Epidermal melanocyte (primary cell): ENCODE measurements around the gene TUG1.

ENCODE experiments used
- DNase-seq: peaks from one replicate; pipeline ENCODE4 v3.0.0; 2011; ENCODE audit warnings: low spot score; ENCODE audit not compliant: insufficient read length

The TUG1 gene

GRCh38 chr22:30947173-30947815 is 21.8 kb upstream of the TUG1 start:
- no peak for DNase-seq

DNA sequence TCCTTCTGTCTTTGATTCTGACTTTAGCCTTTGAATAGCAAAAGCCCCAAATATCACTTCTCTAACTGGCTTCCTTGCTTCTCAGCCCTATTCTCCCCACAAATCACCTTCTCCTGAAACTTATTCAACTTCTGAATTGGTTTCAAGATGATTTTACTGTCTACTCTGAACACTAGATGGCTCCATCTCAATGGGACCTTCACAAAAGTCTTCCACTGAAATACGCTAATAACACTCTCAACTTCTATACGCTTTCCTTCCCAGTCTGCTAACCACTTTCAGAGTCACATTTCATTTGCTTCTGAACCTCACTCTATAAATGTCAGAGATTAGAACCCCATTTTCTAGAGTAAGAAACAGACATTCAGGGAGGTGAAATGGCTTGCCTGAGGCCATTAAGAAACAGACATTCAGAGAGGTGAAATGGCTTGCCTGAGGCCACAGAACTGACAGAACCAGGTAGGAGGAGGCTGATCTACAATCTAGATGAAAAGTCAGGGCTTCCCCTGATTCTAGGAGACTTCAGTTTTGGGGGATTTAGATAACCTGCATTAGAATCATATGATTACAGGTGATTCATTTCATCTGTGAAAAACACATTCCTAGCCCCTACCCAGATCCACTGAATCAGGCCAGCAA is 21.1 kb upstream of the TUG1 start:
- DNase-seq: peak; percentile 59

GRCh38 chr22:30948930-30949342 is 20.1 kb upstream of the TUG1 start:
- no peak for DNase-seq

DNA sequence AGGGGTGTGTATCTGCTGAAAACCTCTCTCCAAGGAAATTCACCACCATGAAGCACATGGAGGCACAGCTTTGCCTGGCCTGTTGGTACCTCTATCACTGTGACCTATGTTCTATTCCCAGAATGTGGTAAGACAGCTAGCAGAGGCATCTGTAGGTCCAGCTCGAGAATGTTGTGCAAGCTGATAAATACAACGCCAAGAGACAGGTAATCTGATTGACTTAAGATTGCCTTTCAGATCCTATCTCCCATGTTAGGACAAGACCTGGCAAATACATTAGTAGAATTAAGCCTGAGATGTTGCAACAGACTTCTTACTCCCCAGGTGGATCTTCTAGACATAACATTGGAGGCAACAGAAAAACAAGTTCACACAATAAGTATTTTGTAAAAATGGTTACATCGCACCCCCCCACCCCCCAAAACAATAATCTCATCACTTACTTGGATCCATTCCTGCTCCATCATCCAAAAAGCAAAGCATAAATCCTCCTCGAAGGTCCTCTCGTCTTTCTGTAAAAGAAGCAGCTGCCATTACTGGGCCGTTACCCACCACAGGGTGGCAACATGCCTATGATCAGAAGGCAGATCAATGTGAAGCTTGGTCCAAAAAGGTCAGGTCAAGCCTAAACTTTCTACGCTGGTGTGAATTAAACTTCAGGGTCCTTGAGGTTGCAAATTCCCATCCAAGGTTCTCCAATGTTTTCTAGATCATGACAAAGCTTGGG is 19.0 kb upstream of the TUG1 start:
- no peak for DNase-seq

- DNase-seq: no peak
Measured at GRCh38 chr22:30953206-30953605, 15.9 kb upstream of the TUG1 start.

DNA sequence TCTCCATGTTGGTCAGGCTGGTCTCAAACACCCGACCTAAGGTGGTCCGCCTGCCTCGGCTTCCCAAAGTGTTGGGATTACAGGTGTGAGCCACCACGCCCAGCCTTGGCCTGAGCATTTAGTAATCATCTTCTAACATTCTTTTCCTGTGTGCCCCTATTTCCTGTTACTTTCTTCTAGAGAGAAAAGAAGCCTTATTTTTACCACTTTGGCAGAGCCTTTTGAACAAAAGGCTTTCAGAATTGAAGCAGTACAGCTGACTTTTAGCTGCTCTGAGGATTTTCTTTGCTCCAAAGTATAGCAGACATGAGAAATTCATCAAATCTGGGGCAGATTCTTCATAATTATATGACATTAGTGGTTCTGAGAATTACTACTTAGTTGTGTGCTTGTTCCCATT is 13.9 kb upstream of the TUG1 start:
- DNase-seq: no peak

GRCh38 chr22:30964858-30965257 is 4.2 kb upstream of the TUG1 start:
- DNase-seq: no peak

GRCh38 chr22:30968015-30968923 is 796 bp upstream of the TUG1 start, which contains the start of gene MORC2:
TSS of gene MORC2 (minus strand) at chr22:30968774. CDS start at chr22:30967889, 885 bp downstream.
- DNase-seq: no peak

DNA sequence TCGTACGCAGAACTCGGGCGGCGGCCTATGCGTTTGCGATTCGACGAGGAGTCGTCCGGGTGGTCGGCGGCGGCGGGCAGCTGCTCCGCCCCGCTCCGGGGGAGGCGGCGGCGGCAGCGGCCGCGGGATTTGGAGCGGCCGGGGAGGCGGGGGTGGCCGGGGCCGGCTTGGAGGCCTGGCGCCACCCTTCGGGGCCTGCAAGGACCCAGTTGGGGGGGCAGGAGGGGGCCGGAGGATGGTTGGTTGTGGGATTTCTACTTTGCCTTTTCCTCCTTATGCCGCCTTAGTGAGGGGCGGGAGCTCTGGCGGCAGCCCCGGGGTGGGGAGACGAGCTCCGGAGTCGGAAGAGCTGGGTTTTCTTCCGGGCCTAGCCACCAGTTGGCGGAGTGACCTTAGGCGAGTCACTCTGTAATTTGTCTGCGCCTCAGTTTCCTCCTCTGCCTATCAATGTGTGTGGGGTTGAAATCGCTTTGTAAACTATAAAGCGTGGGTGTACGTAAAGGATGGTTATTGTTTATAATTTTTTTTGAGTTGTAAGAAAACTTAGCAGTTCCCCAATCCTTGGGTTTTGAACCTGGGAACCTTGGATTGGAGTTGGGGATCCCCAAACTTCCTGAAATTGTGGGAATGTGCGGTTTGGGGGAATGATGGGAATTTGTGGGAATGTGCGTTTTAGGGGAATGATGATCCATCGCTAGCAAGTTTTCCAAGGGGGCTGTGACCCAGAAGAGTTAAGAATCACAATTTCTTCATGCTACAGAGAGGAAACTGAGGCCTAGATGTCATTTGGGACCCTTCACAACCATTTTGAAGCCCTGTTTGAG is 679 bp downstream of the TUG1 start:
- DNase-seq: no peak

- DNase-seq: no peak
Measured at GRCh38 chr22:30970356-30970746, 1.3 kb downstream of the TUG1 start.

GRCh38 chr22:30978304-30978962 is 9.4 kb downstream of the TUG1 start:
- DNase-seq: no peak

- DNase-seq: no peak
Measured at GRCh38 chr22:30979932-30980331, 10.9 kb downstream of the TUG1 start.

DNA sequence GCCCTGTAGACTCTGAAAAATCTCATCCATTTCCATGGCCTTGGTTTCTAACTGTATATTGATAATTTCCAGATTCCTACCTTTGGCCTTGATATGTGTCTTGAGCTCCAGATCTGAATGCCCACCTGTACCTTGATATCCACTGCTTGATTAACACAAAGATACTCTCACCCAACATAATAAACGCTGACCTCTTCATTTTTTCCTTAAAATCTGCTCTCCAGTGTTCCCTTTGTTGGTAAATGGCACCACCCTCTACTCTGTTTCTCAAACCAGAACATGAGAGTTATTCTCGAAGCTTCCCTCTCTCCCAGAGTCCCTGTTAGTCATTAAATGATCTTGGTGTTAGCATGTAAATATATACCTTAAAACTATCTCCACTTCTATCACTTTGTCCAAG is 13.4 kb downstream of the TUG1 start:
- DNase-seq: no peak

- DNase-seq: no peak
Measured at GRCh38 chr22:30984317-30984716, 15.3 kb downstream of the TUG1 start.

GRCh38 chr22:30985561-30986208 is 16.6 kb downstream of the TUG1 start:
- no peak for DNase-seq

DNA sequence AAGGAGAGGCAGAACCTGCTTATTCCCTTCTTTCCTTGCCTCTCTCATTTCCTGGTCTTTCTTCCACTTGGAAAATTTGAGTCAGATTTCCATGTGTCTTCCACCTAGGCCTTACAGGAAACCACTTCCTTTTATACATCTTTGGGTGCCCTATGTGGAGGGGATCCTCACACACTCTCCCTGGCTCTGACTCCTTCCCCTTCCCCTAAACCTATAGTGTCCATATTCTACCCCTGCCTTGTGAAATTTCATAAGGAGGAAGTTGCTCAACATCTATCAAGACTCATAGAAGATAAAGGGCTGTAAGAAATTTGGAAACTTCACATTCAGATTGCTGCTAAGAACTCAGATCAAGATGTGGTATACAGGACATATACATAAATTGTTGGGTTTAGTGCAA is 20.4 kb downstream of the TUG1 start:
- DNase-seq: no peak

GRCh38 chr22:30990690-30991089 is 21.6 kb downstream of the TUG1 start:
- DNase-seq: no peak

DNA sequence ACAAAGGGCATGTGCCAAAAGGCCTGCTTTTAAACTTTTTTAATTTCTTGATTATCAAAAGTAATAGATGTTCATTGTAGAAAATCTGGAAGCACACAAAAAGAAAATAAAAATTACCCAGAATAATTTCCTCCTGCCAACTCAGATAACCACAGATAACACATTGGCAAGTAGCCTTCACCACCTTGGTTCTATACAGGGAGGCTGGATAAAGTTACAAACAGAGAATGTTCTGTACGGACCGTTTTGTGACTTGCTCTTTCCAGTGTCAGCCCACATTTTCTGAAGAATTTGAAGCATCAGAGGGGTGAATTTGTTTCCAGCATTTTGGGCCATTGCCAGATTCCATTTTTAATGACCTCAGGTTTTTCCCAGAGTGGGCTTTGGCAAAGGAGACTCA is 23.5 kb downstream of the TUG1 start:
- DNase-seq: no peak

DNA sequence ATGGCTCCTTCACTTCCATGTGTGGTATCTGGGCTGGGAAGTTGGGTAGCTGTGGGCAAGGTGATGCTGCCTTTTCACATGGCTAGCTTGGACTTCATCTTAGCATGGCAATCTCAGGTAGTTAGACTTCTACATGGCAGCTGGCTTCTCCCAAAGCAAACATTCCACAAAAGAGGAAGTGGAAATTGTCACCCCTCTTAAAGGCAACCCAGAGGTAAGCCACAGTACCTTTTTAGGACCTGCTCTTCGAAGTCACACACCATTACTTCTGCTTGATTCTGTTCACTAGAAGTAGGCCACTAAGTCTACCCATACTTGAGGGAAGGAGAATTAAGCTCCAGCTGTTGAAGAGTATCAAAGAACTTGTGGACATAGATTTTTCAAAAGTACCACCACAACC is 25.9 kb downstream of the TUG1 start:
- no peak for DNase-seq

- no peak for DNase-seq
Measured at GRCh38 chr22:30996462-30996861, 27.4 kb downstream of the TUG1 start.
